HCT116 (cell line): ENCODE results near the gene QPCTL. TPM values are rescaled to one million over a fixed set of nuclear protein-coding genes. Genes with fewer than 3 reads are reported as not detected.

ENCODE experiments used
- ATAC-seq: fragments of 200-7000 bp; cut with Tn5 transposase; 2 replicates; pipeline ENCODE4 v1.9.1; 2020; ENCODE audit warnings: mild to moderate bottlenecking, moderate library complexity
- BruUV-seq: library from RNA; stranded (reverse); fragments of 400-500 nt; replicated peaks from 2 replicates; lab custom pipeline; 2021; lab: Mats Ljungman, UMichigan
- CTCF ChIA-PET: fragments of 300-600 bp; sonication (Branson Sonifier 250); formaldehyde crosslinking; loops from one replicate; lab custom pipeline; 2021; ENCODE audit warnings: antibody characterized with exemption; lab: Charles Lee
- POLR2A ChIA-PET: fragments of 300-600, 350-600 bp; sonication (Branson Sonifier 250); formaldehyde crosslinking; loops from one replicate; lab custom pipeline; 2021; ENCODE audit warnings: antibody characterized with exemption; lab: Charles Lee
- RAD21 ChIA-PET, 2 experiments: fragments of 300-600 bp; sonication (Branson Sonifier 250); formaldehyde crosslinking; loops; one replicate each; lab custom pipeline; 2023; ENCODE audit warnings: low total read pairs in 2 of 2; ENCODE audit not compliant: uncharacterized antibody in 2 of 2, unreplicated experiment in 2 of 2, low non-redundant PET in 1 of 2; lab: Charles Lee
- DNase-seq: peaks from one replicate; pipeline ENCODE4 v3.0.0-alpha.2; 2010; ENCODE audit warnings: low read depth, low spot score
- H2AFZ ChIP-seq: fragments of 200-600 bp; shearing (Covaris generic), sonication (generic); 2 replicates; pipeline ENCODE4 v1.6.1; 2017; ENCODE audit warnings: low read depth, mixed run types, mixed read lengths, antibody characterized with exemption, low read length; ENCODE audit not compliant: poor library complexity, severe bottlenecking
- H3K27ac ChIP-seq: 2 replicates; pipeline ENCODE4 v1.5.1; 2012; ENCODE audit warnings: low read depth, low read length
- H3K27me3 ChIP-seq: fragments of 200-600 bp; sonication (generic); 2 replicates; pipeline ENCODE4 v1.6.1; 2016; ENCODE audit warnings: mixed run types, low read length, mixed read lengths; ENCODE audit not compliant: insufficient read depth
- H3K36me3 ChIP-seq, 2 experiments: fragments of 200-500 bp in 1 of 2; fragments of 200-600 bp in 1 of 2; sonication (Bioruptor generic) in 1 of 2; sonication (generic) in 1 of 2; 2 replicates each; pipeline versions ENCODE4 v1.5.1 to v1.6.1; 2014 to 2016; ENCODE audit warnings: low read length in 2 of 2, inconsistent platforms in 1 of 2, mixed read lengths in 1 of 2, mixed run types in 1 of 2; ENCODE audit not compliant: insufficient read depth in 2 of 2, control insufficient read depth in 1 of 2
- H3K4me1 ChIP-seq, 2 experiments: fragments of 200-600 bp in 1 of 2; sonication (generic) in 1 of 2; 2 replicates each; pipeline versions ENCODE4 v1.5.1 to v1.6.1; 2012 to 2017; ENCODE audit warnings: low read length in 2 of 2, inconsistent platforms in 1 of 2, mild to moderate bottlenecking in 1 of 2, mixed read lengths in 1 of 2, mixed run types in 1 of 2, moderate library complexity in 1 of 2; ENCODE audit not compliant: insufficient read depth in 2 of 2, control insufficient read depth in 1 of 2
- H3K4me2 ChIP-seq: fragments of 200-600 bp; sonication (generic); 2 replicates; pipeline ENCODE4 v1.6.1; 2017; ENCODE audit warnings: mixed run types, low read length, mixed read lengths
- H3K4me3 ChIP-seq, 2 experiments: fragments of 200-600 bp in 1 of 2; sonication (generic) in 1 of 2; replicated peaks in 1 of 2; 2 replicates each; pipeline ENCODE4 v1.5.1; 2011 to 2016; ENCODE audit warnings: low read length in 2 of 2, control low read depth in 1 of 2, low read depth in 1 of 2, mild to moderate bottlenecking in 1 of 2, mixed read lengths in 1 of 2, mixed run types in 1 of 2
- H3K79me2 ChIP-seq: fragments of 200-600 bp; sonication (generic); 2 replicates; pipeline ENCODE4 v1.6.1; 2017; ENCODE audit warnings: mild to moderate bottlenecking, mixed run types, low read length, moderate library complexity, mixed read lengths; ENCODE audit not compliant: insufficient read depth
- H3K9ac ChIP-seq: fragments of 200-600 bp; sonication (generic); 2 replicates; pipeline ENCODE4 v1.6.1; 2016; ENCODE audit warnings: low read length, mixed read lengths
- H3K9me2 ChIP-seq: fragments of 200-600 bp; sonication (generic), shearing (Covaris generic); 2 replicates; pipeline ENCODE4 v1.6.1; 2017; ENCODE audit warnings: mixed run types, mild to moderate bottlenecking, moderate library complexity; ENCODE audit not compliant: insufficient read depth
- H3K9me3 ChIP-seq, 2 experiments: fragments of 200-500 bp in 1 of 2; fragments of 200-600 bp in 1 of 2; sonication (Bioruptor generic) in 1 of 2; sonication (generic) in 1 of 2; 2 replicates each; pipeline ENCODE4 v1.6.1; 2014 to 2017; ENCODE audit warnings: low read length in 2 of 2, mixed read lengths in 2 of 2, inconsistent platforms in 1 of 2, low read depth in 1 of 2, mild to moderate bottlenecking in 1 of 2, mixed run types in 1 of 2, moderate library complexity in 1 of 2; ENCODE audit not compliant: control insufficient read depth in 1 of 2, insufficient read depth in 1 of 2
- H4K20me1 ChIP-seq: fragments of 200-600 bp; sonication (generic), shearing (Covaris generic); 2 replicates; pipeline ENCODE4 v1.6.1; 2017; ENCODE audit warnings: mixed run types, mild to moderate bottlenecking, moderate library complexity; ENCODE audit not compliant: insufficient read depth
- ATF3 ChIP-seq: IDR thresholded peaks from 2 replicates; pipeline ENCODE4 v1.6.1; 2012
- CBX3 ChIP-seq: IDR thresholded peaks from 2 replicates; pipeline ENCODE4 v1.6.1; 2012; ENCODE audit warnings: low read depth
- CEBPB ChIP-seq: IDR thresholded peaks from 2 replicates; pipeline ENCODE4 v1.6.1; 2012; ENCODE audit warnings: low read depth
- CTCF ChIP-seq, 3 experiments: fragments of 200-600 bp in 1 of 3; sonication (generic) in 1 of 3; IDR thresholded peaks in 2 of 3; conservative IDR thresholded peaks in 1 of 3; 2 replicates each; pipeline ENCODE4 v1.5.1; 2012 to 2017; ENCODE audit warnings: low read depth in 2 of 3, low read length in 2 of 3, antibody characterized with exemption in 1 of 3, borderline replicate concordance in 1 of 3, control low read depth in 1 of 3, mild to moderate bottlenecking in 1 of 3, mixed read lengths in 1 of 3, mixed run types in 1 of 3, moderate library complexity in 1 of 3; ENCODE audit not compliant: insufficient read depth in 1 of 3
- EGR1 ChIP-seq: IDR thresholded peaks from 2 replicates; pipeline ENCODE4 v1.6.1; 2012; ENCODE audit warnings: low read depth
- EZH2phosphoT487 ChIP-seq: fragments of 200-600 bp; IDR thresholded peaks from 2 replicates; pipeline ENCODE4 v1.6.1; 2018; ENCODE audit warnings: antibody characterized with exemption, borderline replicate concordance
- POLR2AphosphoS5 ChIP-seq: IDR thresholded peaks from 2 replicates; pipeline ENCODE4 v1.6.1; 2011; ENCODE audit warnings: mild to moderate bottlenecking, low read depth, low read length, moderate library complexity
- RAD21 ChIP-seq: IDR thresholded peaks from 2 replicates; pipeline ENCODE4 v1.6.1; 2012; ENCODE audit warnings: low read depth, mild to moderate bottlenecking
- TCF7L2 ChIP-seq: IDR thresholded peaks from 2 replicates; pipeline ENCODE4 v1.7.0; 2011; ENCODE audit warnings: borderline replicate concordance, inconsistent platforms; ENCODE audit not compliant: insufficient read depth, insufficient read length; ENCODE audit errors: extremely low read depth
- YY1 ChIP-seq: IDR thresholded peaks from 2 replicates; pipeline ENCODE4 v1.6.1; 2011; ENCODE audit warnings: low read length, low read depth, moderate library complexity, mild to moderate bottlenecking; ENCODE audit not compliant: insufficient replicate concordance; ENCODE audit errors: extremely low read depth
- ZBTB33 ChIP-seq: IDR thresholded peaks from 2 replicates; pipeline ENCODE4 v1.6.1; 2011; ENCODE audit warnings: mild to moderate bottlenecking, low read length, moderate library complexity; ENCODE audit not compliant: insufficient replicate concordance; ENCODE audit errors: extremely low read depth
- intact Hi-C: fragments of 100-400 bp; cut with micrococcal nuclease; formaldehyde crosslinking; loops from 2 replicates; pipeline ENCODE4 v1.10.0; 2022
- total RNA-seq: library from RNA; stranded (reverse); gene quantifications from one replicate; pipeline ENCODE4 v1.2.1, GENCODE V29; 2021; ENCODE audit not compliant: unreplicated experiment

QPCTL gene
- total RNA-seq, 1 experiment from 2014 or later, result 19.5 TPM

GRCh38 chr19:45693106-45693788 is 781 bp downstream of the QPCTL start:
- peaks cover 3 to 21% of the 10 kb centered on the region in 2 experiments; a peak in 3 of 4 replicates for H3K4me1 ChIP-seq
- no peaks in the 10 kb centered on the region for H3K9me3 ChIP-seq
- H3K9me2 ChIP-seq, result no peaks in the 10 kb centered on the region
- intact Hi-C loops, result loop anchor here (2.0 kb wide), 1 partner anchor 78 kb away; no protein-coding TSS in a partner anchor
- POLR2A ChIA-PET, result interaction anchor here (1.2 to 4.3 kb wide), 7 partner anchors 11 to 76 kb away, joined by 3 to 24 read pairs (median 8); partner anchors contain the start of gene SIX5
- ATAC-seq (peak; percentile 28), DNase-seq (no peak)
- no peaks in the 10 kb centered on the region; the same call in 1 of the 2 replicates for H4K20me1 ChIP-seq
- peak overlapping the region; percentile 97 for H3K9ac ChIP-seq
- peak overlapping the region; percentile 79 for H3K27ac ChIP-seq
- H3K79me2 ChIP-seq, result peaks cover 39% of the 10 kb centered on the region
- H3K4me2 ChIP-seq, result peak overlapping the region; percentile 95
- TF ChIP-seq RAD21 (peak; percentile 67), ATF3 (no peak), CTCF (IDR thresholded peaks at IDR 0.05 in 2 of 3, conservative IDR thresholded peaks at IDR 0.05 in 1 of 3; ENCODE audit: borderline replicate concordance in 1 of 3, insufficient read depth in 1 of 3, low read depth in 2 of 3, low read length in 2 of 3) (peak; percentile 74 to 96 (median 93); a peak in 5 of 6 replicates)
- RAD21 ChIA-PET, result interaction anchor here (0.6 to 1.8 kb wide), 3 partner anchors 24 to 110 kb away, joined by 3 to 4 read pairs (median 3); no protein-coding TSS in a partner anchor
- CTCF ChIA-PET, result interaction anchor here (0.6 to 2.9 kb wide), 15 partner anchors 11 to 267 kb away, joined by 3 to 28 read pairs (median 7); partner anchors contain the start of gene SIX5
- TSS peak; percentile 66 for BruUV-seq
- H3K4me3 ChIP-seq, result peak overlapping the region; percentile 86 to 98
- H2AFZ ChIP-seq, result no peak overlapping the region
- no peaks in the 10 kb centered on the region for H3K27me3 ChIP-seq
- peaks cover 2 to 22% of the 10 kb centered on the region in 2 experiments; a peak in 3 of 4 replicates for H3K36me3 ChIP-seq

GRCh38 chr19:45701676-45702075 is 9.2 kb downstream of the QPCTL start:
- Histone ChIP-seq H3K4me3 (no peak overlapping the region), H3K4me1 (peaks cover 0 to 10% of the 10 kb centered on the region in 2 experiments; a peak in 2 of 4 replicates), H3K9me3 (no peaks in the 10 kb centered on the region), H3K9ac (no peak overlapping the region), H4K20me1 (no peaks in the 10 kb centered on the region), H3K36me3 (peaks cover 0 to 3% of the 10 kb centered on the region in 2 experiments; a peak in 2 of 4 replicates), H3K79me2 (no peaks in the 10 kb centered on the region), H3K4me2 (no peak overlapping the region), H2AFZ (no peak overlapping the region), H3K27ac (no peak overlapping the region), H3K9me2 (no peaks in the 10 kb centered on the region), H3K27me3 (no peaks in the 10 kb centered on the region)
- intact Hi-C loops, result no loop called here
- no peak for ATAC-seq
- POLR2A ChIA-PET, result no interaction called here
- no peak for TF ChIP-seq EGR1
- TF ChIP-seq ZBTB33, result no peak
- no peak for TF ChIP-seq ATF3
- no peak for TF ChIP-seq EZH2phosphoT487
- TF ChIP-seq CBX3, result no peak
- no peak for TF ChIP-seq TCF7L2
- TF ChIP-seq POLR2AphosphoS5, result no peak
- TF ChIP-seq YY1, result no peak
- no peak for TF ChIP-seq CEBPB
- TF ChIP-seq RAD21, result no peak
- DNase-seq, result no peak
- BruUV-seq, result no TSS peak
- RAD21 ChIA-PET, result no interaction called here
- CTCF ChIA-PET, result no interaction called here
